ENCODE data around the gene VWA3B. TPM values are rescaled to one million over a fixed set of nuclear protein-coding genes. Genes with fewer than 3 reads are reported as not detected.
"Not testable (repeated sequence)": the region's sequence is repeated elsewhere in the genome, so short reads cannot be mapped to it uniquely, and the experiment has no call there.

The VWA3B gene
- total RNA-seq, 6 donors from 2014 or later, result 0.72 to 25.3 (median 5.3) TPM

DNA sequence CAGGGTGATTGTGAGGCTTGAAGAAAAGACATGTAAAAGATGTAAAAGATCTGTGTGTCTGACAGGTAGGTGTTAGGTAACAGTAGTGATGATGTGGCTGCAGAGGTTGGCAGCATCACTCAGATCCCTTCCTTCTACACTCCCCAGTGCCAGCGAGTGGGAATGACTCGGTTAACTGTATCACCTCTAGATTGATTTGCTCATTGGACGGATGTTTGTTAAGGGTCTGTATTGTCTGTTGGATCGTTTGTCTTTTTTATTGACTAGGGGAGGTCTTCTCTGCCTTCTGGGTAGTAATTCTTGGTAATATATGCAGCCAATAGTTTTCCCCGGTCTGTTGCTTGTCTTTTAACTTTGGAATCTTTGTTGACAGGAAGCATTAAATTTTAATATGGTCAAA, 214.5 kb downstream of the VWA3B start:
- Histone ChIP-seq H3K36me3 (no peaks in the 10 kb centered on the region), H3K4me1 (no peaks in the 10 kb centered on the region), H3K27me3 (no peaks in the 10 kb centered on the region), H3K4me3 (no peak overlapping the region), H3K9me3 (no peaks in the 10 kb centered on the region), H3K27ac (no peak overlapping the region)
- 76 to 78% methylated on average over 5 of the region's 5 CpGs for WGBS, 2 donors
- DNase-seq, result no peak
- ATAC-seq (ENCODE audit: low FRiP score in 2 of 2), result no peak
- no peak for TF ChIP-seq POLR2AphosphoS5 (IDR thresholded peaks at IDR 0.05)
- TF ChIP-seq, protein P1, sequence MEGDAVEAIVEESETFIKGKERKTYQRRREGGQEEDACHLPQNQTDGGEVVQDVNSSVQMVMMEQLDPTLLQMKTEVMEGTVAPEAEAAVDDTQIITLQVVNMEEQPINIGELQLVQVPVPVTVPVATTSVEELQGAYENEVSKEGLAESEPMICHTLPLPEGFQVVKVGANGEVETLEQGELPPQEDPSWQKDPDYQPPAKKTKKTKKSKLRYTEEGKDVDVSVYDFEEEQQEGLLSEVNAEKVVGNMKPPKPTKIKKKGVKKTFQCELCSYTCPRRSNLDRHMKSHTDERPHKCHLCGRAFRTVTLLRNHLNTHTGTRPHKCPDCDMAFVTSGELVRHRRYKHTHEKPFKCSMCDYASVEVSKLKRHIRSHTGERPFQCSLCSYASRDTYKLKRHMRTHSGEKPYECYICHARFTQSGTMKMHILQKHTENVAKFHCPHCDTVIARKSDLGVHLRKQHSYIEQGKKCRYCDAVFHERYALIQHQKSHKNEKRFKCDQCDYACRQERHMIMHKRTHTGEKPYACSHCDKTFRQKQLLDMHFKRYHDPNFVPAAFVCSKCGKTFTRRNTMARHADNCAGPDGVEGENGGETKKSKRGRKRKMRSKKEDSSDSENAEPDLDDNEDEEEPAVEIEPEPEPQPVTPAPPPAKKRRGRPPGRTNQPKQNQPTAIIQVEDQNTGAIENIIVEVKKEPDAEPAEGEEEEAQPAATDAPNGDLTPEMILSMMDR (IDR thresholded peaks at IDR 0.05), result no peak
- TF ChIP-seq EP300 (IDR thresholded peaks at IDR 0.05), result no peak
- no peak for TF ChIP-seq POLR2A (IDR thresholded peaks at IDR 0.05)

DNA sequence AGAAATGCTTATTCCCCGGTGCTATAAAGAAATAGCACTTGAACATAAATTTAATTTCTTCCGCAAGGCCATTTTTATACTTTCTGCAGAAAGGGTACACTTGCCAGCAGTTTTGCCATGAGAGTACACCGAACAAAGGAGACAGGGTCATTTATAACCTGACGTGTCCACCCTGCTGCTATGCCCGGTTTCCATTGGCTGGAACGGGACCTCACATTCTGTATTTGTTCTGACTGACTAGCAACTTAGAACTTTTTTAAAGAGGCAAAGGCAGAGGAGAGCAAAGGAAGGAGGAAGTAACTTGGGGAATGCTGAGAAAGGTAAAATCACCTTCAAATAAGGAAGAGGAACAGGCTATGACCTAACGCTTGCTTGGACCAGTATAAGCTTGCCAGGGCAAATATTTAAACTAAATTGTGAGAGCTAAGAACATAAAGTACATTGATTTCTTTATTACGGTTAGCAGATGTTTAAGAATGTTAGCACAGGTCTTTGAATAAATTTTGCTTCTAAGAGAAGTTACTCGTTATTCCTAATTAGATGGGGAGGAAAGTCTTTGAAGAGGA, 220.2 kb downstream of the VWA3B start:
- not testable (repeated sequence) for DNase-seq; H3K27me3 ChIP-seq; H3K36me3 ChIP-seq; H3K27ac ChIP-seq; H3K4me3 ChIP-seq; ATAC-seq (ENCODE audit: low FRiP score in 2 of 2); H3K9me3 ChIP-seq
- H3K4me1 ChIP-seq, result peaks cover 0 to 14% (median 0%) of the 10 kb centered on the region in 4 donors
- 67 to 72% methylated on average over 9 of the region's 9 CpGs for WGBS, 2 donors

DNA sequence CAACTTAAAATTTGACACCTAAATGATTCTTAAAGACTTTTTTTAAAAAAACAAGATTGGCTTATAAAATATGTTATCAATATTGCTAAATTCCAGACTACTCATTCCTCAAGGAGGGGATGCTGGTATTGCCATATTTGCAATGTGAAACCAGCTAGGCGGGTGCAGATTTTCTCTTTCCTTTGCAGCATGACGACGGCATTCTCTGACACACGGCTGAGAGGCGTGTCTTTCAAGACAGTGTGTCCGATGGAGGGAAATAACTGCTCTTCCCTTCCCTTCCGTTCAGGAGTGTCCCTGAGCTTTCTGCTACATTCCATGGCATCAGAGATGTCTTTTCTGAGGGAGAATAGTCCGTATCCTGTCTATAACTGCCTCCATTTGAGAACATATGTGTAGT, 221.1 kb downstream of the VWA3B start:
- ATAC-seq (ENCODE audit: low FRiP score in 2 of 2) (no peak), DNase-seq (no peak)
- Histone ChIP-seq H3K4me3 (no peak overlapping the region), H3K27ac (peak overlapping the region in 1 of 4 donors; percentile 6), H3K27me3 (no peaks in the 10 kb centered on the region), H3K9me3 (no peaks in the 10 kb centered on the region), H3K4me1 (peaks cover 0 to 14% (median 0%) of the 10 kb centered on the region in 4 donors), H3K36me3 (no peaks in the 10 kb centered on the region)
- 42 to 44% methylated on average over 8 of the region's 8 CpGs for WGBS, 2 donors
- no peak for TF ChIP-seq POLR2AphosphoS5 (IDR thresholded peaks at IDR 0.05)
- TF ChIP-seq POLR2A (IDR thresholded peaks at IDR 0.05), result no peak
- TF ChIP-seq, protein P1 (IDR thresholded peaks at IDR 0.05), result no peak
- TF ChIP-seq EP300 (IDR thresholded peaks at IDR 0.05), result no peak

DNA sequence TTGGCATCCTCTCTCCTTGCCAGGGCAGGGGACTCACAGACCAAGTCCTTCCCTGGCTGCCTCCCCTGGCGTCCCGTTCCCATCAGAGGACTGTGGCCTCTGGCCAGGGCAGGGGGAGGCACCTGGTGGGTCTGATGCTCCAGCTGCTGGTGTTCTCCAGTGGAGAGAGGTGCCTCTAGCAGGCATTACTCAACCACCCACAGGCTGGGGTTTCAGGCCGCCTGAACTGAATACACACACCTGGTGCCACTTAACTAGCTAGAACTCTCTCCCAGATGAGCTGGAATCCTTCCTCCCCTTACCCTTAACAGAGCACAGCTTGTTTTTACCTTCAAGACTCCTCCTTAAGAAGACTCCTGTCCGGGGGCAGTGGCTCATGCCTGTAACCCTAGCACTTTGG, 221.6 kb downstream of the VWA3B start:
- H3K27me3 ChIP-seq, result no peaks in the 10 kb centered on the region
- 76 to 82% methylated on average over 3 to 4 of the region's 4 CpGs for WGBS, 2 donors
- H3K4me1 ChIP-seq, result peaks cover 0 to 14% (median 0%) of the 10 kb centered on the region in 4 donors
- DNase-seq (peak in 1 of 2 donors; percentile 52), ATAC-seq (ENCODE audit: low FRiP score in 2 of 2) (peak in 1 of 2 donors; percentile 13)
- TF ChIP-seq EP300 (IDR thresholded peaks at IDR 0.05) (no peak), POLR2AphosphoS5 (IDR thresholded peaks at IDR 0.05) (no peak), POLR2A (IDR thresholded peaks at IDR 0.05) (no peak)
- TF ChIP-seq, protein P1 (IDR thresholded peaks at IDR 0.05), result no peak
- H3K4me3 ChIP-seq, result no peak overlapping the region
- peak overlapping the region in 1 of 4 donors; percentile 6 for H3K27ac ChIP-seq
- H3K36me3 ChIP-seq, result no peaks in the 10 kb centered on the region
- no peaks in the 10 kb centered on the region for H3K9me3 ChIP-seq

DNA sequence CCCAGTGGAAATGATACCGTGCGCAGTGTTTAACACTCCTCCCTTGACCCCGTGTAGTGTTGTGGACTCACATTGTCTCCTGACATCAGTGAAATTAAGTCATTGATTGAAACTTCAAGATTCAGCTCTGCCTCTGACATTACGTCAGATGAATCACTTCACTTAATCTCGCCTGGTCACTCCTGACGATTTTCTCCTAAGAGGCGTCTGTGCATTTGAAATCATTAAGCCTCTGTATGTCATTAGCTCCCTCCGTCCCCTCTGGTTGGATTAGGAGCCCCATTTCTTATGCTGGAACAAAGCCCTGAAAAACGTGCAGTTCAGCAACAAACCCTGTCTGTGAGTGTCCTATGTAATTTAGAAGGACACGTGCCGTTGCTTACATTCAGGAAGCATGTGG, 222.6 kb downstream of the VWA3B start:
- no peak overlapping the region for H3K4me3 ChIP-seq
- TF ChIP-seq, protein P1 (IDR thresholded peaks at IDR 0.05), result no peak
- no peak for TF ChIP-seq POLR2A (IDR thresholded peaks at IDR 0.05)
- TF ChIP-seq POLR2AphosphoS5 (IDR thresholded peaks at IDR 0.05), result no peak
- TF ChIP-seq EP300 (IDR thresholded peaks at IDR 0.05), result no peak
- peak overlapping the region in 1 of 4 donors; percentile 7 for H3K27ac ChIP-seq
- H3K27me3 ChIP-seq, result no peaks in the 10 kb centered on the region
- 81 to 87% methylated on average over 11 of the region's 11 CpGs for WGBS, 2 donors
- peaks cover 0 to 14% (median 0%) of the 10 kb centered on the region in 4 donors for H3K4me1 ChIP-seq
- H3K36me3 ChIP-seq, result no peaks in the 10 kb centered on the region
- ATAC-seq (ENCODE audit: low FRiP score in 2 of 2), result no peak
- no peaks in the 10 kb centered on the region for H3K9me3 ChIP-seq
- DNase-seq, result no peak

Measured in upper lobe of left lung (tissue), 6 donors.